PC-9 (cell line): Measurements from ENCODE around the gene RAB3IL1. TPM values are rescaled to one million over a fixed set of nuclear protein-coding genes. Genes with fewer than 3 reads are reported as not detected.

ENCODE experiments used
- BruUV-seq: library from RNA; stranded (reverse); fragments of 400-500 nt; replicated peaks from 2 replicates; lab custom pipeline; 2021; lab: Mats Ljungman, UMichigan
- CTCF ChIA-PET: fragments of 300-600 bp; sonication (Branson Sonifier 250); formaldehyde crosslinking; loops from one replicate; lab custom pipeline; 2022; ENCODE audit warnings: antibody characterized with exemption; lab: Charles Lee
- POLR2A ChIA-PET: fragments of 300-600 bp; sonication (Branson Sonifier 250); formaldehyde crosslinking; loops from one replicate; lab custom pipeline; 2022; ENCODE audit warnings: antibody characterized with exemption; ENCODE audit not compliant: unreplicated experiment; lab: Charles Lee
- DNase-seq, 2 experiments: peaks; one replicate each; pipeline versions ENCODE4 v3.0.0 to v3.0.0-alpha.2; 2015 to 2022; ENCODE audit warnings: mixed read lengths in 1 of 2
- H2AFZ ChIP-seq: fragments of 200-600 bp; sonication (generic); 2 replicates; pipeline ENCODE4 v1.8.1; 2017; ENCODE audit warnings: antibody characterized with exemption
- H3F3A ChIP-seq: fragments of 200-600 bp; sonication (generic); 2 replicates; pipeline ENCODE4 v1.8.1; 2017; ENCODE audit warnings: antibody characterized with exemption, mild to moderate bottlenecking, low read depth; ENCODE audit not compliant: insufficient read depth
- H3K27ac ChIP-seq: fragments of 200-600 bp; sonication (generic); 2 replicates; pipeline ENCODE4 v1.6.1; 2016; ENCODE audit warnings: mixed run types
- H3K27me3 ChIP-seq: fragments of 200-600 bp; sonication (generic); 2 replicates; pipeline ENCODE4 v1.6.1; 2016; ENCODE audit warnings: low read depth, mixed run types; ENCODE audit not compliant: insufficient read depth
- H3K36me3 ChIP-seq: fragments of 200-600 bp; sonication (generic); 2 replicates; pipeline ENCODE4 v1.6.1; 2016; ENCODE audit warnings: low read depth, mixed run types
- H3K4me1 ChIP-seq: fragments of 200-600 bp; sonication (generic); replicated peaks from 2 replicates; pipeline ENCODE4 v1.6.1; 2016; ENCODE audit warnings: mixed run types; ENCODE audit not compliant: insufficient read depth
- H3K4me2 ChIP-seq: fragments of 200-600 bp; sonication (generic); 2 replicates; pipeline ENCODE4 v1.6.1; 2017; ENCODE audit warnings: mixed run types
- H3K4me3 ChIP-seq: fragments of 200-600 bp; sonication (generic); 2 replicates; pipeline ENCODE4 v1.6.1; 2016; ENCODE audit warnings: mixed run types
- H3K79me2 ChIP-seq: fragments of 200-600 bp; sonication (generic); 2 replicates; pipeline ENCODE4 v1.6.1; 2017; ENCODE audit warnings: low read depth, mixed run types
- H3K9me2 ChIP-seq: fragments of 200-600 bp; sonication (generic); 2 replicates; pipeline ENCODE4 v1.8.1; 2017; ENCODE audit warnings: mild to moderate bottlenecking; ENCODE audit not compliant: insufficient read depth
- H3K9me3 ChIP-seq: fragments of 200-600 bp; sonication (generic); 2 replicates; pipeline ENCODE4 v1.8.1; 2016; ENCODE audit warnings: low read depth; ENCODE audit not compliant: insufficient read depth
- H4K20me1 ChIP-seq: fragments of 200-600 bp; sonication (generic); 2 replicates; pipeline ENCODE4 v1.8.1; 2017; ENCODE audit not compliant: insufficient read depth
- EZH2 ChIP-seq: fragments of 200-600 bp; sonication (generic); IDR thresholded peaks from 2 replicates; pipeline ENCODE4 v1.8.0; 2017; ENCODE audit warnings: antibody characterized with exemption, low read depth
- intact Hi-C: fragments of 100-400 bp; cut with micrococcal nuclease; formaldehyde crosslinking; loops from one replicate; pipeline ENCODE4 v1.10.0; 2022; ENCODE audit not compliant: unreplicated experiment
- microRNA-seq: library from miRNA; unstranded; fragments of <30 nt; microRNA quantifications from one replicate; pipeline ENCODE4 v1.2.0, GENCODE V29; 2021; ENCODE audit warnings: borderline number of aligned reads, borderline replicate concordance
- total RNA-seq: library from RNA; stranded (reverse); gene quantifications from 2 replicates; pipeline ENCODE4 v1.2.3, GENCODE V29; 2021
- TF ChIP-seq, protein P1 (sequence below): fragments of 200-600 bp; sonication (generic); conservative IDR thresholded peaks from 2 replicates; pipeline ENCODE4 v1.6.1; 2017; ENCODE audit warnings: mixed run types, antibody characterized with exemption, mild to moderate bottlenecking, moderate library complexity

The RAB3IL1 gene
- total RNA-seq, 1 experiment from 2014 or later = 4.4 TPM

- DNase-seq = no peak
- Histone ChIP-seq H3K27me3 (no peaks in the 10 kb centered on the region), H3K36me3 (no peaks in the 10 kb centered on the region), H3K4me2 (no peak overlapping the region), H3K9me3 (no peaks in the 10 kb centered on the region), H3K4me3 (no peak overlapping the region), H3F3A (no peaks in the 10 kb centered on the region), H3K9me2 (no peaks in the 10 kb centered on the region), H3K79me2 (no peaks in the 10 kb centered on the region), H3K4me1 (no peaks in the 10 kb centered on the region), H4K20me1 (no peaks in the 10 kb centered on the region), H2AFZ (no peak overlapping the region), H3K27ac (no peak overlapping the region)
- POLR2A ChIA-PET = no interaction called here
- no TSS peak for BruUV-seq
- intact Hi-C loops = no loop called here
- no peak for TF ChIP-seq EZH2
- TF ChIP-seq, protein P1, sequence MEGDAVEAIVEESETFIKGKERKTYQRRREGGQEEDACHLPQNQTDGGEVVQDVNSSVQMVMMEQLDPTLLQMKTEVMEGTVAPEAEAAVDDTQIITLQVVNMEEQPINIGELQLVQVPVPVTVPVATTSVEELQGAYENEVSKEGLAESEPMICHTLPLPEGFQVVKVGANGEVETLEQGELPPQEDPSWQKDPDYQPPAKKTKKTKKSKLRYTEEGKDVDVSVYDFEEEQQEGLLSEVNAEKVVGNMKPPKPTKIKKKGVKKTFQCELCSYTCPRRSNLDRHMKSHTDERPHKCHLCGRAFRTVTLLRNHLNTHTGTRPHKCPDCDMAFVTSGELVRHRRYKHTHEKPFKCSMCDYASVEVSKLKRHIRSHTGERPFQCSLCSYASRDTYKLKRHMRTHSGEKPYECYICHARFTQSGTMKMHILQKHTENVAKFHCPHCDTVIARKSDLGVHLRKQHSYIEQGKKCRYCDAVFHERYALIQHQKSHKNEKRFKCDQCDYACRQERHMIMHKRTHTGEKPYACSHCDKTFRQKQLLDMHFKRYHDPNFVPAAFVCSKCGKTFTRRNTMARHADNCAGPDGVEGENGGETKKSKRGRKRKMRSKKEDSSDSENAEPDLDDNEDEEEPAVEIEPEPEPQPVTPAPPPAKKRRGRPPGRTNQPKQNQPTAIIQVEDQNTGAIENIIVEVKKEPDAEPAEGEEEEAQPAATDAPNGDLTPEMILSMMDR = no peak
- CTCF ChIA-PET = interaction anchor here (0.6 kb wide), 1 partner anchor 478 kb away, joined by 3 read pairs; no protein-coding TSS in a partner anchor
Observed at GRCh38 chr11:61850687-61851086, 66.7 kb downstream of the RAB3IL1 start.

DNA sequence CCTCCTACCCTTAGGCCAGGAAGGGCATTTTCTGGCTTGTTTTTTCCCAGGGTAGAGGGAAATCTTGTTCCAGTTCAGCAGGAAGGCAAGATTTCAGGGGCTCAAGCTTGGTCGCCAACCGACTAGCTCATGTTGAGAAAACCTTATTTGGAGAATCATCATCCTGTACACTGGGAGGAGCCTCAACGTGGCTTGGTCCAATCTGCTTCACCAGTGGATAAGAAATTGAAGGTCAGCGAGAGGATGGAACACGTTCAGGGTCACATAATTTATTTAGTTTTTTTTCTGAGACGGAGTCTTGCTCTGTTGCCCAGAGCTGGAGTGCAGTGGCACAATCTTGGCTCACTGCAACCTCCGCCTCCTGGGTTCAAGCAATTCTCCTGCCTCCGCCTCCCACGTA, 68.7 kb downstream of the RAB3IL1 start:
- no peak for DNase-seq
- Histone ChIP-seq H3K79me2 (no peaks in the 10 kb centered on the region), H2AFZ (no peak overlapping the region), H3K4me1 (no peaks in the 10 kb centered on the region), H3K36me3 (no peaks in the 10 kb centered on the region), H3K4me3 (no peak overlapping the region), H3K4me2 (no peak overlapping the region), H4K20me1 (no peaks in the 10 kb centered on the region), H3K9me2 (no peaks in the 10 kb centered on the region), H3K9me3 (no peaks in the 10 kb centered on the region), H3K27ac (no peak overlapping the region), H3F3A (no peaks in the 10 kb centered on the region), H3K27me3 (no peaks in the 10 kb centered on the region)
- TF ChIP-seq EZH2 = no peak
- TF ChIP-seq, protein P1 = no peak
- ChIA-PET CTCF (interaction anchor here (0.6 kb wide), 1 partner anchor 28 kb away, joined by 3 read pairs; no protein-coding TSS in a partner anchor), POLR2A (no interaction called here)
- no TSS peak for BruUV-seq
- intact Hi-C loops = no loop called here

DNA sequence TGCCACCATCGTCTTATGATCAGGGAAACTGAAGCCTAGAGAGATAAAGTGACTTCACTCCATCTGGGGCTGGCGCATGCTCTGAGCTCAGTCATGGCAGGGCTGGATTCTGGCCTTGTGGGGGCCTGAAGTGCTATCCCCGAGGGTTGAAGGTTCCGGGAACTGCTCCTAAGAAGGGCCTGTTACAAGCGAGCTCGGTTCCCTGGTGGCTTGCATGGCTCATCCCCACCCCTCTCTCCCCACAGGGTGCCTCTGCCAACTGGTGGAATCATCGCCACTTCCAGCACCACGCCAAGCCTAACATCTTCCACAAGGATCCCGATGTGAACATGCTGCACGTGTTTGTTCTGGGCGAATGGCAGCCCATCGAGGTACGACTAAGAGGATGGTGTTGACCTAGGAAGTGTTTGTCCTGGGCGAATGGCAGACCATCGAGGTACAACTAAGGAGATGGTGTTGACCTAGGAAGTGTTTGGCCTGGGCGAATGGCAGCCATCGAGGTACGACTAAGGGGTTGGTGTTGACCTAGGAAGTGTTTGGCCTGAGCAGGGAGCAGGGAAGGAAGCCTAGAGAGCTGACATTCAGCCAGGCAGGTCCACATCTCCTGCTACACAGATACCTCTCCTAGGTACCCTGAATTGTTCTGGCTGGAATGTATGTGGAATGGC, 69.3 kb downstream of the RAB3IL1 start:
- ChIA-PET POLR2A (no interaction called here), CTCF (interaction anchor here (0.6 kb wide), 1 partner anchor 28 kb away, joined by 3 read pairs; no protein-coding TSS in a partner anchor)
- H3K79me2 ChIP-seq = no peaks in the 10 kb centered on the region
- DNase-seq = no peak
- no peaks in the 10 kb centered on the region for H4K20me1 ChIP-seq
- H3K4me3 ChIP-seq = no peak overlapping the region
- H3F3A ChIP-seq = no peaks in the 10 kb centered on the region
- H3K36me3 ChIP-seq = no peaks in the 10 kb centered on the region
- BruUV-seq = no TSS peak
- H3K9me2 ChIP-seq = no peaks in the 10 kb centered on the region
- H3K4me2 ChIP-seq = no peak overlapping the region
- no peaks in the 10 kb centered on the region for H3K4me1 ChIP-seq
- H3K27ac ChIP-seq = no peak overlapping the region
- intact Hi-C loops = no loop called here
- no peaks in the 10 kb centered on the region for H3K27me3 ChIP-seq
- no peaks in the 10 kb centered on the region for H3K9me3 ChIP-seq
- no peak for TF ChIP-seq EZH2
- TF ChIP-seq, protein P1 = no peak
- H2AFZ ChIP-seq = no peak overlapping the region

Small RNA genes within 50 kb of the gene (microRNA-seq; reads per million reads assigned to microRNA genes)
- 6.1 reads per million for gene MIR6746

Other genes starting within 250 kb of the RAB3IL1 start
- gene DAGLA, start 237.2 kb downstream of the RAB3IL1 start, total RNA-seq = 8.3 and 10.1 TPM in 2 replicates
- 15.3 and 16.3 TPM in 2 replicates for gene MYRF, start 164.9 kb downstream of the RAB3IL1 start, total RNA-seq
- 141 and 217 TPM in 2 replicates for gene TMEM258, start 125.0 kb downstream of the RAB3IL1 start, total RNA-seq
- gene FEN1, start 124.7 kb downstream of the RAB3IL1 start, total RNA-seq = 56.5 and 60.9 TPM in 2 replicates
- gene FADS1, start 100.6 kb downstream of the RAB3IL1 start, total RNA-seq = 114 and 150 TPM in 2 replicates
- 223 and 514 TPM in 2 replicates for gene FADS2, start 89.3 kb downstream of the RAB3IL1 start, total RNA-seq
- gene FADS3, start 26.0 kb downstream of the RAB3IL1 start, total RNA-seq = 74.0 and 75.5 TPM in 2 replicates
- gene BEST1, start 32.8 kb upstream of the RAB3IL1 start, total RNA-seq = 0.81 and 1.2 TPM in 2 replicates
- 6,804 and 8,986 TPM in 2 replicates for gene FTH1, start 50.1 kb upstream of the RAB3IL1 start, total RNA-seq
- 122 and 154 TPM in 2 replicates for gene INCENP, start 206.4 kb upstream of the RAB3IL1 start, total RNA-seq